Measurements from ENCODE around the gene PNPLA1.
A peak's percentile ranks its signal among the peaks of the same experiment; 100 is the strongest.

Gene PNPLA1

GRCh38 chr6:36290668-36291620, 21.1 kb downstream of the PNPLA1 start:
- peak; percentile 43 for DNase-seq (ENCODE audit: low read depth)
- H3K4me3 ChIP-seq (replicated peaks; ENCODE audit: low read depth, low read length), result no peak overlapping the region

GRCh38 chr6:36292170-36292569, 22.3 kb downstream of the PNPLA1 start:
- no peak for DNase-seq (ENCODE audit: low read depth)
- no peak overlapping the region for H3K4me3 ChIP-seq (replicated peaks; ENCODE audit: low read depth, low read length)
- TF ChIP-seq CTCF (IDR thresholded peaks at IDR 0.05; ENCODE audit: low read length, missing control alignments), result no peak

More at GRCh38 chr6:36290668-36291620, 21.1 kb downstream of the PNPLA1 start:
- no peak for TF ChIP-seq CTCF (IDR thresholded peaks at IDR 0.05; ENCODE audit: low read length, missing control alignments)

- TF ChIP-seq CTCF (IDR thresholded peaks at IDR 0.05; ENCODE audit: low read length, missing control alignments), result no peak
- peak; percentile 31 for DNase-seq (ENCODE audit: low read depth)
- no peak overlapping the region for H3K4me3 ChIP-seq (replicated peaks; ENCODE audit: low read depth, low read length)
Observed at GRCh38 chr6:36296240-36296639, 26.4 kb downstream of the PNPLA1 start.

- TF ChIP-seq CTCF (IDR thresholded peaks at IDR 0.05; ENCODE audit: low read length, missing control alignments), result no peak
- no peak for DNase-seq (ENCODE audit: low read depth)
- H3K4me3 ChIP-seq (replicated peaks; ENCODE audit: low read depth, low read length), result no peak overlapping the region
Observed at GRCh38 chr6:36297051-36297450, 27.2 kb downstream of the PNPLA1 start.

GRCh38 chr6:36297511-36297910, 27.7 kb downstream of the PNPLA1 start:
- TF ChIP-seq CTCF (IDR thresholded peaks at IDR 0.05; ENCODE audit: low read length, missing control alignments), result no peak
- DNase-seq (ENCODE audit: low read depth), result no peak
- H3K4me3 ChIP-seq (replicated peaks; ENCODE audit: low read depth, low read length), result no peak overlapping the region

GRCh38 chr6:36298027-36298426, 28.2 kb downstream of the PNPLA1 start:
- no peak overlapping the region for H3K4me3 ChIP-seq (replicated peaks; ENCODE audit: low read depth, low read length)
- no peak for DNase-seq (ENCODE audit: low read depth)
- TF ChIP-seq CTCF (IDR thresholded peaks at IDR 0.05; ENCODE audit: low read length, missing control alignments), result no peak
